ENCODE results near the gene LALBA.

LALBA gene

DNA sequence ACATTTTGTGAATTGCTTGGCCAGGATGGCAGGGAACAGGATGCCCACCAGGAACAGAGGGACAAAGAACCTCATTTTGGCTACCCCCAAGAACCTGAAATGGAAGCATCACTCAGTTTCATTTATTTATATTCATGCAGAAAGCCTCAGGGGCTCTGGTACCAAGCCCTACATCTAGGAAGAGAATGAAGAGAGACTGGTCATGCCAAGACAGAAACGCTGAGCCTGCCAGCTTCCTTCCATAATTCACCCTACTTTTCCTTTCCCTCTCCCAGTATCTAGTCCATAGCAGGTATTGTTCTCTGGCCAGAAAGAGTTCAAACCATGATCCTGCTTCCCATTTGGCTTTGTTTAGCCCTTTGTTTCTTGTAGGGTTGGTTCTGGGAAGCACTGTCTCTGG lies at the start of gene LALBA:
LALBA (minus strand) TSS at position 101 of the 400 bp plus-strand sequence; CDS start at position 75, 26 bp downstream.
- H2AFZ ChIP-seq (ENCODE audit: low read depth, low read length) = no peak within 1 kb of the TSS
- no peak within 1 kb of the TSS for H3K4me3 ChIP-seq (ENCODE audit: low read length)
- no peaks in the 10 kb centered on the region for H3K36me3 ChIP-seq (ENCODE audit: insufficient read depth, low read length)
- H3K9me3 ChIP-seq (ENCODE audit: low read length) = no peaks in the 10 kb centered on the region
- H3K4me1 ChIP-seq (ENCODE audit: insufficient read depth, low read length) = no peaks in the 10 kb centered on the region
- H3K27me3 ChIP-seq (ENCODE audit: insufficient read depth, low read length) = peaks cover 24% of the 10 kb centered on the region

DNA sequence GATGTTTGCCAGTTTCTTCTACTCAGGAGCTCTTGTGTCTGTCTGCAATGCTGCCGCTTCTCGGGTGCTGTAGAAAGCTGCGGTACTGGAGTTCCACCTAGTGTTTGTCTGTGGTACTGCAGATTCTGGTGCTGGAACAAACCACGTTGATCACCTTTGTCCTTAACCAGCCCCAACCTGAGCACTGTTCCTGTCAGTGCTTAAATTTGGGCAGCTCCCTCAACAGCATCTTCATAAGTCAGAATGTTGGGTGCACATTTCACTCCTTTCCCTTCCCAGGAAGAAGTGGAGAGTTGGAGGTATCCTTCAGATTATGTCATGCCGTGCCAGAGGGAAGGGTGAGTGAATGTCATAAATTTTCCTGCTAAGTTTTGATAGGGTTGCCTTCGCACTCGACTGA lies 48.7 kb upstream of the LALBA start:
- peak overlapping the region; percentile 20 for H2AFZ ChIP-seq (ENCODE audit: low read depth, low read length)
- no peak overlapping the region for H3K4me3 ChIP-seq (ENCODE audit: low read length)
- peaks cover 2% of the 10 kb centered on the region for H3K9me3 ChIP-seq (ENCODE audit: low read length)
- H3K36me3 ChIP-seq (ENCODE audit: insufficient read depth, low read length) = no peaks in the 10 kb centered on the region
- H3K27me3 ChIP-seq (ENCODE audit: insufficient read depth, low read length) = no peaks in the 10 kb centered on the region
- H3K4me1 ChIP-seq (ENCODE audit: insufficient read depth, low read length) = no peaks in the 10 kb centered on the region

DNA sequence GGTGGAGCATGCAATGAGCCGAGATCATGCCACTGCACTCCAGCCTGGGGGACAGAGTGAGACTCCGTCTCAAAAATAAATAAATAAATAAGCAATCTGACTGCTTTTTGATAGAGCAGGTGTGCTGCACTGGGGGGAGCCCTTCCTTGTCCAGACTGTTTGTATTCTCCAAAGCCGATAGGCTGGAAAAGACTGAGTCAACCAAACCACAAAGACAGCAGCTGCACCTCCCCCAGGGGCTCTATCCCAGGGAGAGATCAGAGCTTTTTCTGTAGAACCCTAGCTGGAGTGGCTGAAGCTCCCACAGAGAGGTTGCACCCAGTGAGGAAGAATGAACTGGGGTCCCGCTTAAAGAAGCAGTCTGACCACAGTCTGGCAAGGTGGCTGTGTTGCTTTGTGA lies 45.8 kb upstream of the LALBA start:
- no peak overlapping the region for H3K4me3 ChIP-seq (ENCODE audit: low read length)

DNA sequence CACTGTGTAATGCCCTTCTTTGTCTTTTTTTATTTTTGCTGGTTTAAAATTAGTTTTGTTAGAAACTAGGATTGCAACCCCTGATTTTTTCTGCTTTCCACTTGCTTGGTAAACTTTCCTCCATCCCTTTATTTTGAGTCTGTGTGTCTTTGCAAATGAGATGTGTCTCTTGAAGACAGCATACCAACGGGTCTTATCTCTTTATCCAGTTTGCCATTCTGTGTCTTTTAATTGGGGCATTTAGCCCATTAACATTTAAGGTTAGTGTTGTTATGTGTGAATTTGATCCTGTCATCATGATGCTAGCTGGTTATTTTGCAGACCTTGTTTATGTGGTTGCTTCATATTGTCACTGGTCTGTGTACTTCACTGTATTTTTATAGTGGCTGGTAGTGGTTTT lies 43.5 kb upstream of the LALBA start:
- Histone ChIP-seq H3K4me1 (ENCODE audit: insufficient read depth, low read length) (no peaks in the 10 kb centered on the region), H3K36me3 (ENCODE audit: insufficient read depth, low read length) (no peaks in the 10 kb centered on the region), H3K4me3 (ENCODE audit: low read length) (no peak overlapping the region), H2AFZ (ENCODE audit: low read depth, low read length) (no peak overlapping the region), H3K27me3 (ENCODE audit: insufficient read depth, low read length) (no peaks in the 10 kb centered on the region), H3K9me3 (ENCODE audit: low read length) (peaks cover 11% of the 10 kb centered on the region)

More for the DNA sequence above, 45.8 kb upstream of the LALBA start:
- no peaks in the 10 kb centered on the region for H3K36me3 ChIP-seq (ENCODE audit: insufficient read depth, low read length)
- H3K9me3 ChIP-seq (ENCODE audit: low read length) = peaks cover 7% of the 10 kb centered on the region
- H2AFZ ChIP-seq (ENCODE audit: low read depth, low read length) = no peak overlapping the region
- H3K4me1 ChIP-seq (ENCODE audit: insufficient read depth, low read length) = no peaks in the 10 kb centered on the region
- no peaks in the 10 kb centered on the region for H3K27me3 ChIP-seq (ENCODE audit: insufficient read depth, low read length)

DNA sequence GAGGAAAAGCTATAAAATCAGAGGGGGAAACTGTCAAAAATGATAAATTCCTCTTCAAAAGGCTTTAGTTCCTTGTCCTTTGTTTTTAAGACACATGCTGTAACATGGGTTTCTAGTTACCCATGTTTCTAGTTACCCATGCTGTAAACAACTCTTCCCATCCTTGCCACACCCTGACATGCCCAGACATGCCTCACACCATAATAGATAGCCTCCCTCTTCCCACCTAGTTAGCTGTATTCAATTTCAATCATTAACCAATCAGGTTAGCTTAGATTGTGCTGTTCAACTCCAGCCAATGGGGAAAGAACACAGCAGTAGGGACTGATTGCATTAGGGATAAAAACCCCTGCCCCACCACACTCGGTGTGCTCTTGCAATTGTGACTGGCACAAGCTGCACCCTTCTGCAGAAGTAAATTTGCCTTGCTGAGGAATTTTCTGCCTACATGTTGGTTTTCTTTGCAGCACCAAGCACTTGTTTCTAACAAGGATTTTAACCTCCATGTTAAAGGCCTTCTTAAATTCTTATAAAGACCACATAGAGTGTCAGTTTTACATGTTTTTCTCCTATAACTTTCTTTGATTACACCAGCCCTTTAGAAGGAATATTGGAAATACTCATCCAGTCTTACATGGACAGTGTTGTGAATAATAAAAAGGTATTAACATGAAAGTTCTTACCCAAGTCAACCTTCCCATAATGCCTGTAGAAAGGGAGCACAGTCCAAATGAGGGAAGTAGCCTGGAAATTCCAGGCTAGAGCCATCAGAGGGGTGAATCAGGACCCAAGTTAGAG lies 32.5 kb upstream of the LALBA start:
- Histone ChIP-seq H3K4me1 (ENCODE audit: insufficient read depth, low read length) (peaks cover 32% of the 10 kb centered on the region), H3K36me3 (ENCODE audit: insufficient read depth, low read length) (no peaks in the 10 kb centered on the region), H2AFZ (ENCODE audit: low read depth, low read length) (no peak overlapping the region), H3K27me3 (ENCODE audit: insufficient read depth, low read length) (no peaks in the 10 kb centered on the region), H3K9me3 (ENCODE audit: low read length) (peaks cover 23% of the 10 kb centered on the region), H3K4me3 (ENCODE audit: low read length) (no peak overlapping the region)

DNA sequence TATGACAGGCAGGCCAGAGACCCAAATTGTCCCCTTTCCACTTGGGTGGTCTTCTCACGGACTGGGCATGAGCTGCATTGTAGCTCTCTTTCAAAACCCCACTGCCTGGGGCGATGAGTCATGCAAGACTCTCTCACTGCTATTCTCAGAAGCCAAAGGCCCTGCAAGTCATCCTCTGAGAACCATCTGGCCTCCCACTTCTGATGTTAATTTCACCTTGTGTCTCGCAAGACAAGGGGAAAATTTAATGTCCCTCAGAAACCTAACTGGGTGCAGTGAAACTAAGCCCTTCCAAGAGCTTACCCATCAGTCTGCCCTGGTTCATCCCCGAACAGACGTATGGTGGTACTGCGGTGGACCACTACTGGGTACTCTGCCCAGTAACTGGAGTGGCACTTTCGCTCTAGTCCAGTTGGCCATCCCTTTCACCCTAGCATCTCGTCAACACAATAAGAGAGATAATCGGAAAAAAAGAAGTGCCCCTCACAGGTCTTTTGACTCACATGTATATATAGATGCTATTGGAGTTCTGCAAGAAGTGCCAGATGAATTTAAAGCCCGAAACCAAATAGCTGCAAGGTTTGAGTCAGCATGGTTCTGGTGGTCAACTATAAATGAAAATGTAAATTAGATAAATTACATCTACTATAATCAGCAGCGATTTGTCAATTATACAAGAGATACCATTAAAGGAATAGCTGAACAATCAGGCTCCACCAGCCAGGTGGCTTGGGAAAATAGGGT lies 31.3 kb upstream of the LALBA start:
- Histone ChIP-seq H2AFZ (ENCODE audit: low read depth, low read length) (no peak overlapping the region), H3K4me1 (ENCODE audit: insufficient read depth, low read length) (peaks cover 32% of the 10 kb centered on the region), H3K9me3 (ENCODE audit: low read length) (peaks cover 18% of the 10 kb centered on the region), H3K36me3 (ENCODE audit: insufficient read depth, low read length) (no peaks in the 10 kb centered on the region), H3K27me3 (ENCODE audit: insufficient read depth, low read length) (no peaks in the 10 kb centered on the region), H3K4me3 (ENCODE audit: low read length) (no peak overlapping the region)

DNA sequence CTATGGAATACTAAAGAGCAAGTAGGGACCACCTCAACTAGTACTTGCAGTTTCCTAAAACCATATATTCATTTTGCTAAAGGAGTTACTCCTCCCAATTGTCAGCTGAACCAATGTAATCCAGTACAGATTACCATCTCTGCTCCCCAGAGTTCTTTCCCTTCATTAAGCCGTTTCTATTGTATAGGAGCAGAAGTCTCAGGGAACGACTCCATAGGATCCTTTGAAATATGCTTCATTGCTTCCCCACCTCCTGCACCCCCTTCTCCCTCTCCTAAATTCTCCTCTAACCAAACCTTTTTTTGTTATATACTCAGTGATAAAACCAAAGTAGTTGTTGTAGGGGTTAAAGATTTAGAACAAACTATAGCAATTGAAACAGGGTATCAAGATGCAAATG lies 30.7 kb upstream of the LALBA start:
- Histone ChIP-seq H3K36me3 (ENCODE audit: insufficient read depth, low read length) (no peaks in the 10 kb centered on the region), H3K9me3 (ENCODE audit: low read length) (peaks cover 15% of the 10 kb centered on the region), H2AFZ (ENCODE audit: low read depth, low read length) (no peak overlapping the region), H3K4me3 (ENCODE audit: low read length) (no peak overlapping the region), H3K27me3 (ENCODE audit: insufficient read depth, low read length) (no peaks in the 10 kb centered on the region), H3K4me1 (ENCODE audit: insufficient read depth, low read length) (peaks cover 32% of the 10 kb centered on the region)

DNA sequence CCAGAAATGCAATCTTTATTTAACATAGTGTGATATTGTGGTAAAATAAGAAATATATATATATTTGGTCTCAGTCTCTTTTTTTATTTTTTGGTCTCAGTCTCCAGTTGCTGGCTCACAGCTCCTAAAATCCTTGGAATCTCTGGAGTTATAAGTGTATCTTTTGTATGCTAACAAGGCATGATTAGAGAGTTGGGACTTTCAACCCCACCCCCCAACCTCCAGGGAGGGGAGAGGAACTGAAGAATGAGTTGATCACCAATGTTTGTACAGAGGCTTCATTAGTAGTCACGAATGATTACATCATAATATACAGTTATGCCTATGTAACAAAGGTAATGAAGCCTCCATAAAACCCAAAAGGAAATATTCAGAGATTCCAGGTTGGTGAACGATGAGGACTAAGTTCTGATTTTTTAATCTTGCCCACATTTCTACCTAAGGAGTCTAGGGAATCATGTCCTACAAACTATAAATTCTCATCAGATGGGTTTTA lies 22.8 kb upstream of the LALBA start:
- Histone ChIP-seq H2AFZ (ENCODE audit: low read depth, low read length) (no peak overlapping the region), H3K4me3 (ENCODE audit: low read length) (no peak overlapping the region), H3K9me3 (ENCODE audit: low read length) (peaks cover 1% of the 10 kb centered on the region), H3K36me3 (ENCODE audit: insufficient read depth, low read length) (no peaks in the 10 kb centered on the region), H3K4me1 (ENCODE audit: insufficient read depth, low read length) (peaks cover 2% of the 10 kb centered on the region), H3K27me3 (ENCODE audit: insufficient read depth, low read length) (no peaks in the 10 kb centered on the region)

DNA sequence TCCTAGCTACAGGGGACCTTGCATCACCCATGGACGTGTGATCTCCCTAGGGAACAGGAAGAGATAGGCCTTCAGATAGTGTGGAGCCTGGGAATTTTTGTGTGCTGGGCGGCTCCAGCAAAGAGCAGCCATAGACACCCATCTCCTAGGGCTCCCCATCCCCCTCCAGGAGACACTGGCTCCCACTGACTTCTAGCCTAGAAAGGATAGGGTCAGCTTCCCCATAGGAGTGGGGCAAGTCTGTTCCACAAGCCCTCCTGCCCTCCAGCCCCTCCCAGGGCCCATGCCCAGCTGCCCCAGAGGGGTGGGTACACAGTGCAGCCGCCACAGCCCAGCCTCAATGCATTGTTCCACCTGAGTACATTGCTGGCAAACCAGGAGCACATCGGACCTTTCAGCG lies 16.5 kb upstream of the LALBA start:
- Histone ChIP-seq H3K27me3 (ENCODE audit: insufficient read depth, low read length) (no peaks in the 10 kb centered on the region), H3K36me3 (ENCODE audit: insufficient read depth, low read length) (no peaks in the 10 kb centered on the region), H3K4me1 (ENCODE audit: insufficient read depth, low read length) (peaks cover 2% of the 10 kb centered on the region), H2AFZ (ENCODE audit: low read depth, low read length) (no peak overlapping the region), H3K4me3 (ENCODE audit: low read length) (no peak overlapping the region), H3K9me3 (ENCODE audit: low read length) (peaks cover 4% of the 10 kb centered on the region)

DNA sequence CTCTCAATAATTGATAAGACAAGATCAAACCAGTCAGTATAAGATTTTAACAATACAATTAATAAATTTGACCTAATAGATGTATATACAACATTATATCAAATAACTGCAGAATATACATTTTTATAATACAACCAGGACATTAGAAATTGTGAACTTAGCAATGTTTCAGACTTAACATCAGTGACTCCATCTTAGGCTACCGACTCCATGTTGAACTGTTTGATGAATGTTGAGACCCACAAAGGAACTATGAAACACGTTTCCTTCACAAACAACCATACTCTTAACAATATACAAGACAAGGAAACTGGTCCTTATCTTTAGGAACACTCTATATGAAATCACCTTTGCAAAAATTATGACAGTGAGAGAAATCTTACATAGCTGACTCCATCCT lies 13.9 kb upstream of the LALBA start:
- Histone ChIP-seq H3K36me3 (ENCODE audit: insufficient read depth, low read length) (no peaks in the 10 kb centered on the region), H3K4me1 (ENCODE audit: insufficient read depth, low read length) (peaks cover 2% of the 10 kb centered on the region), H3K27me3 (ENCODE audit: insufficient read depth, low read length) (no peaks in the 10 kb centered on the region), H2AFZ (ENCODE audit: low read depth, low read length) (no peak overlapping the region), H3K4me3 (ENCODE audit: low read length) (no peak overlapping the region), H3K9me3 (ENCODE audit: low read length) (peaks cover 2% of the 10 kb centered on the region)

DNA sequence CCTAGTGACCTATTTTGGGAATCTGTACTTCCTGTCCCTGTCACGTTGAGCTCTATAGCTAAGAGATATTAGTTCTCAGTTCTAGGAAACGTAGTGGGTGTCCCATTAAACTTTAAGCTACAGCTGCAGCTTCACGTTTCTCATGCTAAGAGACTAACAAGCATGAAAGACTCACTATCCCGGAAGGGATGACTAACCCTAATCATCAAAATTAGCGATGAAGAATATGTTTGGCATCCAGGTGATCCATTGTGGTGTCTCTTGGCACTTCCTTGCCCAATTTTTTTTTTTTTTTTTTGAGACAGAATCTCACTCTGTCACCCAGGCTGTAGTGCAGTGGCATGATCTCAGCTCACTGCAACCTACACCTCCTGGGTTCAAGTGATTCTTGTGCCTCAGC lies 11.0 kb upstream of the LALBA start:
- H2AFZ ChIP-seq (ENCODE audit: low read depth, low read length) = no peak overlapping the region
- H3K36me3 ChIP-seq (ENCODE audit: insufficient read depth, low read length) = no peaks in the 10 kb centered on the region
- H3K4me3 ChIP-seq (ENCODE audit: low read length) = no peak overlapping the region
- no peaks in the 10 kb centered on the region for H3K4me1 ChIP-seq (ENCODE audit: insufficient read depth, low read length)
- H3K27me3 ChIP-seq (ENCODE audit: insufficient read depth, low read length) = no peaks in the 10 kb centered on the region
- H3K9me3 ChIP-seq (ENCODE audit: low read length) = no peaks in the 10 kb centered on the region

DNA sequence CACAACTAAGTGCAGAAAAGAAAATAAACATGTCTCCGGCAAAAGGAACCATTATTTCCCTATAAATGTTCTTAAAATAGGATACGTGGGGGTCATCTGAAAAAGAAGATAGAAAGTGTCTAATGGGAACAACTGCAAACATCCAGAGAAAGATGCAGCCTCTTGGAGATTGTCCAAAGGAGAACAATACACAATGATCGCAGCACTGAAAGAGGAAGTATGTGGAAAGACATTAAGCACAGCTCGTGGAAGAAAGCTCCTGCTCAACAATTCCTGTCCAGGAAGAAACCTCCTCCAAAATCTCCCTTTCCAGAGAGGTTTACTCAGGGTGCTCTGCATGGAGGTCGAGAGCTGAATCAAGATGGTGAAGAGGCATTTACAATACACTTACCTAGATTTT lies 2.5 kb upstream of the LALBA start:
- Histone ChIP-seq H3K4me3 (ENCODE audit: low read length) (no peak overlapping the region), H3K9me3 (ENCODE audit: low read length) (no peaks in the 10 kb centered on the region), H3K4me1 (ENCODE audit: insufficient read depth, low read length) (no peaks in the 10 kb centered on the region), H3K27me3 (ENCODE audit: insufficient read depth, low read length) (peaks cover 16% of the 10 kb centered on the region), H3K36me3 (ENCODE audit: insufficient read depth, low read length) (no peaks in the 10 kb centered on the region), H2AFZ (ENCODE audit: low read depth, low read length) (no peak overlapping the region)

DNA sequence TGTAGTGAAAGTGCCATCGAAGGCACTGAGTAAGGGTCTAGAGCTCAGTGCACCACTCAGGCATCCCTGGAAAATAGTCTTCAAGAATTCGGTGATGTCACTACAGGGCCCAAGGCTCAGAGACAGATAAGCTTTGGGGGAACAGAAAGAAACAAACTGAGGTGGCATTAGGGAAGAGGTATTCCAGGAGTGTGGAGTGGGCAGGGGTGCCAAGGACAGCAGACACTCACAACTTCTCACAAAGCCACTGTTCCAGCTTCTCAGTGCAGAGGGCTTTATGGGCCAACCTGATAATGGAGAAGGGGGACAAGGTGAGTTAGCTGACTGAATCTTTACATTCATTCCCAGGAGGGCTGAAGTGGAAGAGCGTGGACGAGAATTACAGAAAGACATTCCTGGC lies 2.1 kb downstream of the LALBA start:
- H3K27me3 ChIP-seq (ENCODE audit: insufficient read depth, low read length) = peaks cover 27% of the 10 kb centered on the region
- H3K9me3 ChIP-seq (ENCODE audit: low read length) = no peaks in the 10 kb centered on the region
- H3K4me1 ChIP-seq (ENCODE audit: insufficient read depth, low read length) = no peaks in the 10 kb centered on the region
- H2AFZ ChIP-seq (ENCODE audit: low read depth, low read length) = no peak overlapping the region
- no peaks in the 10 kb centered on the region for H3K36me3 ChIP-seq (ENCODE audit: insufficient read depth, low read length)
- H3K4me3 ChIP-seq (ENCODE audit: low read length) = no peak overlapping the region

All from neuron (in vitro differentiated cells).